ENCODE data around the gene PUSL1.

- TF ChIP-seq, protein P1, sequence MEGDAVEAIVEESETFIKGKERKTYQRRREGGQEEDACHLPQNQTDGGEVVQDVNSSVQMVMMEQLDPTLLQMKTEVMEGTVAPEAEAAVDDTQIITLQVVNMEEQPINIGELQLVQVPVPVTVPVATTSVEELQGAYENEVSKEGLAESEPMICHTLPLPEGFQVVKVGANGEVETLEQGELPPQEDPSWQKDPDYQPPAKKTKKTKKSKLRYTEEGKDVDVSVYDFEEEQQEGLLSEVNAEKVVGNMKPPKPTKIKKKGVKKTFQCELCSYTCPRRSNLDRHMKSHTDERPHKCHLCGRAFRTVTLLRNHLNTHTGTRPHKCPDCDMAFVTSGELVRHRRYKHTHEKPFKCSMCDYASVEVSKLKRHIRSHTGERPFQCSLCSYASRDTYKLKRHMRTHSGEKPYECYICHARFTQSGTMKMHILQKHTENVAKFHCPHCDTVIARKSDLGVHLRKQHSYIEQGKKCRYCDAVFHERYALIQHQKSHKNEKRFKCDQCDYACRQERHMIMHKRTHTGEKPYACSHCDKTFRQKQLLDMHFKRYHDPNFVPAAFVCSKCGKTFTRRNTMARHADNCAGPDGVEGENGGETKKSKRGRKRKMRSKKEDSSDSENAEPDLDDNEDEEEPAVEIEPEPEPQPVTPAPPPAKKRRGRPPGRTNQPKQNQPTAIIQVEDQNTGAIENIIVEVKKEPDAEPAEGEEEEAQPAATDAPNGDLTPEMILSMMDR (IDR thresholded peaks at IDR 0.05) = no peak
- no peak for TF ChIP-seq POLR2A (IDR thresholded peaks at IDR 0.05)
Observed at GRCh38 chr1:1335283-1335682, 26.9 kb downstream of the PUSL1 start.

All from lower leg skin (tissue), 3 donors.